K562 (cell line): ENCODE measurements around the gene DHTKD1. TPM values are rescaled to one million over a fixed set of nuclear protein-coding genes. Genes with fewer than 3 reads are reported as not detected.
A peak's percentile ranks its signal among the peaks of the same experiment; 100 is the strongest.

ENCODE experiments used
- ARID3B ChIP-seq: fragments of 250-450 bp; sonication (Bioruptor Pico); IDR thresholded peaks from 2 replicates; pipeline ENCODE4 v1.4.0; 2020; ENCODE audit warnings: borderline replicate concordance
- CLOCK ChIP-seq: fragments of 250-450 bp; sonication (Bioruptor Pico); IDR thresholded peaks from 2 replicates; pipeline ENCODE4 v1.4.0; 2020; ENCODE audit warnings: mild to moderate bottlenecking, moderate library complexity, borderline replicate concordance
- ILK ChIP-seq: fragments of 450-650 bp; IDR thresholded peaks from 2 replicates; pipeline ENCODE4 v1.6.1; 2016; ENCODE audit warnings: missing genetic modification characterization, low read depth, mild to moderate bottlenecking, missing compliant biosample characterization, moderate library complexity, borderline replicate concordance
- MBD1 ChIP-seq: fragments of 250-450 bp; sonication (Bioruptor Pico); IDR thresholded peaks from 2 replicates; pipeline ENCODE4 v1.8.0; 2022; ENCODE audit warnings: inconsistent platforms
- MXI1 ChIP-seq: IDR thresholded peaks from 2 replicates; pipeline ENCODE4 v1.6.1; 2011; ENCODE audit warnings: low read depth, mild to moderate bottlenecking, improper control_type of control experiment, low read length
- POLR2AphosphoS5 ChIP-seq: IDR thresholded peaks from 2 replicates; pipeline ENCODE4 v1.6.1; 2011; ENCODE audit warnings: mild to moderate bottlenecking, low read depth, low read length, moderate library complexity; ENCODE audit not compliant: control insufficient read depth, insufficient read depth
- RB1 ChIP-seq: fragments of 450-650 bp; IDR thresholded peaks from 2 replicates; pipeline ENCODE4 v1.6.1; 2017; ENCODE audit warnings: low read depth, mild to moderate bottlenecking
- REST ChIP-seq, 2 experiments: fragments of 450-650 bp; formaldehyde crosslinking in 1 of 2; IDR thresholded peaks; 2 replicates each; pipeline versions ENCODE4 v1.4.0 to v1.6.1; 2014 to 2020; ENCODE audit warnings: mild to moderate bottlenecking in 2 of 2, borderline replicate concordance in 1 of 2, low read depth in 1 of 2
- SMARCC2 ChIP-seq: fragments of 450-650 bp; IDR thresholded peaks from 2 replicates; pipeline ENCODE4 v1.6.1; 2017; ENCODE audit warnings: antibody characterized with exemption, moderate library complexity, mild to moderate bottlenecking, low read depth
- TGIF2 ChIP-seq: sonication (generic); formaldehyde crosslinking; IDR thresholded peaks from 2 replicates; pipeline ENCODE4 v1.8.1; 2022; ENCODE audit warnings: mild to moderate bottlenecking, missing genetic modification reagents, moderate library complexity
- ZNF644 ChIP-seq: fragments of 200-800 bp; sonication (Bioruptor generic); IDR thresholded peaks from 2 replicates; pipeline ENCODE4 v1.6.1; 2016; ENCODE audit warnings: low read depth, missing genetic modification characterization, missing compliant biosample characterization
- ZNF699 ChIP-seq: fragments of 250-450 bp; sonication (Bioruptor Pico); IDR thresholded peaks from 2 replicates; pipeline ENCODE4 v1.8.0; 2021; ENCODE audit warnings: mild to moderate bottlenecking, moderate library complexity; ENCODE audit not compliant: insufficient replicate concordance
- ZNF76 ChIP-seq: fragments of 250-450 bp; sonication (Bioruptor Pico); IDR thresholded peaks from 2 replicates; pipeline ENCODE4 v1.4.0; 2020; ENCODE audit warnings: mild to moderate bottlenecking, moderate library complexity, borderline replicate concordance
- polyA plus RNA-seq, 8 experiments: library from polyadenylated mRNA; depleted of rRNA in 4 of 8; stranded (reverse) in 5 of 8; unstranded in 3 of 8; fragments of >200 nt; fragmentation: Nextera tagmentation in 2 of 8; fragmentation: Illumina TruSeq in 1 of 8; extraction: Ambion mirVana in 2 of 8; extraction: Trizol in 1 of 8; gene quantifications; 2 replicates each; pipeline versions ENCODE4 v1.2.1 to v1.2.3, GENCODE V29; 2011 to 2014; ENCODE audit warnings: inconsistent platforms in 1 of 8, missing spikeins in 1 of 8
- total RNA-seq, 7 experiments: library from RNA; depleted of rRNA in 6 of 7; stranded (reverse); fragments of >200 nt in 6 of 7; fragmentation: Illumina TruSeq in 2 of 7; extraction: Trizol in 2 of 7; gene quantifications; 2 replicates each; pipeline versions ENCODE4 v1.2.1 to v1.2.3, GENCODE V29; 2011 to 2021; ENCODE audit warnings: low replicate concordance in 1 of 7

DHTKD1 gene
- total and polyA plus RNA-seq, 9 of the 15 experiments (the other 6 are each of a cell fraction or from before 2014, with no cell fraction given): 3.1 to 19.7 (median 6.8) TPM

GRCh38 chr10:12055732-12056131, 13.0 kb upstream of the DHTKD1 start (continued):
- TF ChIP-seq ZNF644 (tag) (no peak), MBD1 (CRISPR knock-in tag) (no peak), POLR2AphosphoS5 (no peak), CLOCK (CRISPR knock-in tag) (no peak), ZNF76 (CRISPR knock-in tag) (no peak), REST (IDR thresholded peaks at IDR 0.05; ENCODE audit: borderline replicate concordance) (no peak), REST (CRISPR knock-in tag; IDR thresholded peaks at IDR 0.05; ENCODE audit: low read depth) (no peak), ARID3B (no peak), ZNF699 (CRISPR knock-in tag) (no peak), RB1 (no peak), MXI1 (no peak), SMARCC2 (peak; percentile 58; the same call in 1 of the 2 replicates), ILK (no peak), TGIF2 (CRISPR knock-in tag) (no peak)
